Measurements from ENCODE around the gene PDE2A. TPM values are rescaled to one million over a fixed set of nuclear protein-coding genes. Genes with fewer than 3 reads are reported as not detected.

The PDE2A gene
- total RNA-seq, 1 donor from 2014 or later = 0.82 TPM

DNA sequence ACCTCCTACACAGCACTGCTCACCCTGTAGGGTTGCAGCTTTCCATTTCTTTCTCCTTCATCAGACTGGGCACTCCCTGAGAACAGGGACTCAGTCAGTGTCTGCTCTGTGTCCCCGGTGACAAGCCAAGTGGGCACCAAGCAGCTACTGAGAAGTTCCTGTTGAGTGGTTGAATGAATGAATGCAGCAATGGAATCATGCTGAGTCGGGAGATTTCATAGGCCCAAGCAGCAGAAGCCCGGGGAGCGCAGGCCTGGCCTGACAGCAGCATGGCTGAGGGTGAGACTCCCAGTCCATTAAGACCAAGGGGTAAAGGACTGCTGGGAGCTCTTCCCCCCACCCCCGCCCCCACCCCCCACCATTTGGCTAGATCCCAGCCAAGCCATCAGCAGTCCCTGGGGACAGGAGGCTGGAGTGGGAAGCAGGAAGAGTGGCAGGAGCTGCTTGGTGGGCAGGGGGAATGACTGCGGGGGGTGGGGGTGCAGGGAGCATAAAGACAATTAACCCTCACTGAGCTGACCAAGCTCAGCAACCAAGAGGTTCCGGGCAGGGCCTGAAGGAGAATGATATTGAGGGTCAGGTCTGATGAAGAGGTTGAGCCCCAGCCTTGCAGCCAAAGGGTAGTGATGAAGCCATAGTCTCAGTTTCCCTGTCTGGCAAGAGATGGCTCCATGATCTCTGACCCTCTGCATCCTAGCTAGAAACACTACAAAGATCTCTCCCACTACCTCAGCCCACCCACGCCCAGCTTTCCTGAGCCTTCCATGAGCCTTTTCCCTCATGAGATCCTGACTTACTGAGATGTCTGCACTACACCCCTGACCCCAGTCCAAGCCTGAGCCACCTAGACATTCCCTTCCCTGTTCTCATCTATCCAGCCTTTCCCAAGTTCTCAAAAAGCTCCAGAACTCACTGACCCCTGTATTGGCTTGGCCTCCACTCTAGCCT is 2.8 kb downstream of the PDE2A start:
- FAIRE-seq (no peak), DNase-seq (ENCODE audit: low read depth) (no peak)
- Histone ChIP-seq H3K9me3 (ENCODE audit: insufficient read depth, low read depth, low read length) (peaks cover 8% of the 10 kb centered on the region), H3K36me3 (ENCODE audit: insufficient read depth, low read length) (no peaks in the 10 kb centered on the region), H3K9ac (ENCODE audit: low read length) (no peak overlapping the region), H3K27ac (ENCODE audit: low read depth, low read length) (no peak overlapping the region), H3K4me3 (ENCODE audit: insufficient read depth, low read depth, low read length) (no peak overlapping the region), H3K27me3 (ENCODE audit: insufficient read depth, low read length) (peaks cover 57% of the 10 kb centered on the region), H3K4me1 (ENCODE audit: insufficient read depth, low read length) (peaks cover 3% of the 10 kb centered on the region), H4K20me1 (ENCODE audit: insufficient read depth, low read length) (no peaks in the 10 kb centered on the region), H2AFZ (ENCODE audit: low read depth, low read length) (no peak overlapping the region), H3K79me2 (ENCODE audit: insufficient read depth, low read length) (no peaks in the 10 kb centered on the region), H3K4me2 (ENCODE audit: low read length) (no peak overlapping the region)
- no peak overlapping the region for H3K27ac Mint-ChIP-seq (ENCODE audit: unreplicated experiment)
- H3K9me3 Mint-ChIP-seq (ENCODE audit: unreplicated experiment) = no peaks in the 10 kb centered on the region
- peaks cover 11% of the 10 kb centered on the region for H3K4me1 Mint-ChIP-seq (ENCODE audit: low read depth, unreplicated experiment)
- peaks cover 70% of the 10 kb centered on the region for H3K27me3 Mint-ChIP-seq (ENCODE audit: low read depth, unreplicated experiment)
- no peak for TF ChIP-seq EZH2 (IDR thresholded peaks at IDR 0.05; ENCODE audit: insufficient read depth, low read length)
- TF ChIP-seq, protein P1, sequence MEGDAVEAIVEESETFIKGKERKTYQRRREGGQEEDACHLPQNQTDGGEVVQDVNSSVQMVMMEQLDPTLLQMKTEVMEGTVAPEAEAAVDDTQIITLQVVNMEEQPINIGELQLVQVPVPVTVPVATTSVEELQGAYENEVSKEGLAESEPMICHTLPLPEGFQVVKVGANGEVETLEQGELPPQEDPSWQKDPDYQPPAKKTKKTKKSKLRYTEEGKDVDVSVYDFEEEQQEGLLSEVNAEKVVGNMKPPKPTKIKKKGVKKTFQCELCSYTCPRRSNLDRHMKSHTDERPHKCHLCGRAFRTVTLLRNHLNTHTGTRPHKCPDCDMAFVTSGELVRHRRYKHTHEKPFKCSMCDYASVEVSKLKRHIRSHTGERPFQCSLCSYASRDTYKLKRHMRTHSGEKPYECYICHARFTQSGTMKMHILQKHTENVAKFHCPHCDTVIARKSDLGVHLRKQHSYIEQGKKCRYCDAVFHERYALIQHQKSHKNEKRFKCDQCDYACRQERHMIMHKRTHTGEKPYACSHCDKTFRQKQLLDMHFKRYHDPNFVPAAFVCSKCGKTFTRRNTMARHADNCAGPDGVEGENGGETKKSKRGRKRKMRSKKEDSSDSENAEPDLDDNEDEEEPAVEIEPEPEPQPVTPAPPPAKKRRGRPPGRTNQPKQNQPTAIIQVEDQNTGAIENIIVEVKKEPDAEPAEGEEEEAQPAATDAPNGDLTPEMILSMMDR (IDR thresholded peaks at IDR 0.05; ENCODE audit: insufficient read depth, low read depth, low read length) = no peak
- no peaks in the 10 kb centered on the region for H3K36me3 Mint-ChIP-seq (ENCODE audit: low read depth, unreplicated experiment)
- H3K4me3 Mint-ChIP-seq (ENCODE audit: unreplicated experiment) = no peak overlapping the region

DNA sequence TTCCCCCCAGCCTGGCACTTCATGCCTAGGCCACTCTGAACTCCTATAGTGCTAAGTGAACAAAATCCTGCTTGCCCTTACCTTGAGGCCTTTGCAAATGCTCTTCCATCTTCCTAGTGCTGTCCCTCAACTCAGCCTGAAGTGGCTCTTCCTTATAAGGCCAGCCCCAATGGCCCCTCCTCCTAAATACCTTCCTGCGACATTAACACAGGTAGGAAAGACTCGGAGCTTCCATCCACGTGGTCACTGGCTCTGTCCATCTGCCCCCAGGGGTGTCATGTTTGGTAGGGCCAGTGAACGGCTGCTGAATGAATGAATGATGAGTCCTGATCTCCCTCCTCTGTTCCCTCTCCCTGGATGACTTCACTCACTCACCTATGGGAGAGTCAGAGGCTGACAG is 4.2 kb downstream of the PDE2A start:
- Histone ChIP-seq H3K27ac (ENCODE audit: low read depth, low read length) (no peak overlapping the region), H2AFZ (ENCODE audit: low read depth, low read length) (no peak overlapping the region), H3K9me3 (ENCODE audit: insufficient read depth, low read depth, low read length) (peaks cover 8% of the 10 kb centered on the region), H3K36me3 (ENCODE audit: insufficient read depth, low read length) (no peaks in the 10 kb centered on the region), H4K20me1 (ENCODE audit: insufficient read depth, low read length) (no peaks in the 10 kb centered on the region), H3K4me2 (ENCODE audit: low read length) (no peak overlapping the region), H3K4me3 (ENCODE audit: insufficient read depth, low read depth, low read length) (no peak overlapping the region), H3K9ac (ENCODE audit: low read length) (no peak overlapping the region), H3K4me1 (ENCODE audit: insufficient read depth, low read length) (peaks cover 3% of the 10 kb centered on the region), H3K27me3 (ENCODE audit: insufficient read depth, low read length) (peaks cover 43% of the 10 kb centered on the region), H3K79me2 (ENCODE audit: insufficient read depth, low read length) (no peaks in the 10 kb centered on the region)
- FAIRE-seq = no peak
- Mint-ChIP-seq H3K27me3 (ENCODE audit: low read depth, unreplicated experiment) (peaks cover 63% of the 10 kb centered on the region), H3K36me3 (ENCODE audit: low read depth, unreplicated experiment) (no peaks in the 10 kb centered on the region), H3K4me3 (ENCODE audit: unreplicated experiment) (no peak overlapping the region), H3K9me3 (ENCODE audit: unreplicated experiment) (peaks cover 3% of the 10 kb centered on the region), H3K27ac (ENCODE audit: unreplicated experiment) (no peak overlapping the region), H3K4me1 (ENCODE audit: low read depth, unreplicated experiment) (peaks cover 11% of the 10 kb centered on the region)
- no peak for DNase-seq (ENCODE audit: low read depth)
- TF ChIP-seq EZH2 (IDR thresholded peaks at IDR 0.05; ENCODE audit: insufficient read depth, low read length) = no peak
- TF ChIP-seq, protein P1 (IDR thresholded peaks at IDR 0.05; ENCODE audit: insufficient read depth, low read depth, low read length) = no peak

DNA sequence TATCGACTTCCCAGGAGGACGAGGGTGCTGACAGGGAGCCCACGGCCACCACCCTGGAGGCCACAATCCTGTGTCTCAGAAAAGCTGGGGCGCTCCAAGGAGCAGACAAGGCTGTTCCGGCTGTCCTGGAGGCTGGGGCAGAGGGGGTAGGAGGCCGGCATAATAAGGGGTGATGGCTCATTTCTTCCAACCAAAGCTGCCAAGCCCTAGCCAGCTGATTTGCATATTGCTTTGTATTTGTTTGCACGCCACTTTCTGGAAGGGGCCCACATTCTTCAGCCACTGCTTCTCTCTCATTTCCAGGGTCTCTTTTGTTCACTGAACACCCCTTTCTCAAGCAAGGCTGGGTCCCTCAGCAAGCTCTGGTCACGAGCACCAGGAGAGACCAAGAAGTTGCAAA is 4.7 kb downstream of the PDE2A start:
- FAIRE-seq (no peak), DNase-seq (ENCODE audit: low read depth) (no peak)
- H3K9me3 Mint-ChIP-seq (ENCODE audit: unreplicated experiment) = peaks cover 3% of the 10 kb centered on the region
- H3K9me3 ChIP-seq (ENCODE audit: insufficient read depth, low read depth, low read length) = peaks cover 8% of the 10 kb centered on the region
- no peak overlapping the region for H3K4me2 ChIP-seq (ENCODE audit: low read length)
- no peaks in the 10 kb centered on the region for H3K79me2 ChIP-seq (ENCODE audit: insufficient read depth, low read length)
- peaks cover 11% of the 10 kb centered on the region for H3K4me1 Mint-ChIP-seq (ENCODE audit: low read depth, unreplicated experiment)
- no peaks in the 10 kb centered on the region for H3K36me3 ChIP-seq (ENCODE audit: insufficient read depth, low read length)
- peaks cover 3% of the 10 kb centered on the region for H3K4me1 ChIP-seq (ENCODE audit: insufficient read depth, low read length)
- no peak overlapping the region for H3K9ac ChIP-seq (ENCODE audit: low read length)
- peaks cover 60% of the 10 kb centered on the region for H3K27me3 Mint-ChIP-seq (ENCODE audit: low read depth, unreplicated experiment)
- TF ChIP-seq, protein P1 (IDR thresholded peaks at IDR 0.05; ENCODE audit: insufficient read depth, low read depth, low read length) = no peak
- TF ChIP-seq EZH2 (IDR thresholded peaks at IDR 0.05; ENCODE audit: insufficient read depth, low read length) = no peak
- H3K4me3 Mint-ChIP-seq (ENCODE audit: unreplicated experiment) = no peak overlapping the region
- no peak overlapping the region for H3K4me3 ChIP-seq (ENCODE audit: insufficient read depth, low read depth, low read length)
- H3K27ac Mint-ChIP-seq (ENCODE audit: unreplicated experiment) = no peak overlapping the region
- no peaks in the 10 kb centered on the region for H3K36me3 Mint-ChIP-seq (ENCODE audit: low read depth, unreplicated experiment)
- peaks cover 38% of the 10 kb centered on the region for H3K27me3 ChIP-seq (ENCODE audit: insufficient read depth, low read length)
- no peak overlapping the region for H2AFZ ChIP-seq (ENCODE audit: low read depth, low read length)
- H4K20me1 ChIP-seq (ENCODE audit: insufficient read depth, low read length) = no peaks in the 10 kb centered on the region
- no peak overlapping the region for H3K27ac ChIP-seq (ENCODE audit: low read depth, low read length)

All from astrocyte (in vitro differentiated cells and primary cell).